ENCODE measurements around the gene GALNT17. TPM values are rescaled to one million over a fixed set of nuclear protein-coding genes. Genes with fewer than 3 reads are reported as not detected.
"Not testable (repeated sequence)": the region's sequence is repeated elsewhere in the genome, so short reads cannot be mapped to it uniquely, and the experiment has no call there.

GALNT17 gene
- total RNA-seq, 1 experiment from 2014 or later = not detected

- in situ Hi-C loops (cut with HindIII; ENCODE audit: low sequenced_read_pairs) = no loop called here
- DNase-seq (ENCODE audit: low spot score) = peak; percentile 73
Measured at GRCh38 chr7:71625545-71625944, 493.6 kb downstream of the GALNT17 start.

- no peak for DNase-seq (ENCODE audit: low spot score)
- in situ Hi-C loops (cut with HindIII; ENCODE audit: low sequenced_read_pairs) = no loop called here
Measured at GRCh38 chr7:71626206-71626605, 494.3 kb downstream of the GALNT17 start.

- in situ Hi-C loops (cut with HindIII; ENCODE audit: low sequenced_read_pairs) = no loop called here
- no peak for DNase-seq (ENCODE audit: low spot score)
Measured at GRCh38 chr7:71627651-71628050, 495.7 kb downstream of the GALNT17 start.

- in situ Hi-C loops (cut with HindIII; ENCODE audit: low sequenced_read_pairs) = no loop called here
- peak; percentile 81 for DNase-seq (ENCODE audit: low spot score)
Measured at GRCh38 chr7:71630516-71630915, 498.6 kb downstream of the GALNT17 start.

- in situ Hi-C loops (cut with HindIII; ENCODE audit: low sequenced_read_pairs) = no loop called here
- DNase-seq (ENCODE audit: low spot score) = no peak
Measured at GRCh38 chr7:71633551-71634008, 501.6 kb downstream of the GALNT17 start.

GRCh38 chr7:71635849-71636248, 503.9 kb downstream of the GALNT17 start:
- in situ Hi-C loops (cut with HindIII; ENCODE audit: low sequenced_read_pairs); DNase-seq (ENCODE audit: low spot score): not testable (repeated sequence)

GRCh38 chr7:71636329-71636728, 504.4 kb downstream of the GALNT17 start:
- DNase-seq (ENCODE audit: low spot score) = peak; percentile 54
- in situ Hi-C loops (cut with HindIII; ENCODE audit: low sequenced_read_pairs) = no loop called here

- peak; percentile 92 for DNase-seq (ENCODE audit: low spot score)
- in situ Hi-C loops (cut with HindIII; ENCODE audit: low sequenced_read_pairs) = no loop called here
Measured at GRCh38 chr7:71637578-71637977, 505.6 kb downstream of the GALNT17 start.

GRCh38 chr7:71638108-71638507, 506.2 kb downstream of the GALNT17 start:
- DNase-seq (ENCODE audit: low spot score) = no peak
- in situ Hi-C loops (cut with HindIII; ENCODE audit: low sequenced_read_pairs) = no loop called here

- in situ Hi-C loops (cut with HindIII; ENCODE audit: low sequenced_read_pairs) = no loop called here
- DNase-seq (ENCODE audit: low spot score) = no peak
Measured at GRCh38 chr7:71639382-71640085, 507.6 kb downstream of the GALNT17 start.

GRCh38 chr7:71643031-71643430, 511.1 kb downstream of the GALNT17 start:
- DNase-seq (ENCODE audit: low spot score); in situ Hi-C loops (cut with HindIII; ENCODE audit: low sequenced_read_pairs): not testable (repeated sequence)

GRCh38 chr7:71645836-71646235, 513.9 kb downstream of the GALNT17 start:
- DNase-seq (ENCODE audit: low spot score) = no peak
- in situ Hi-C loops (cut with HindIII; ENCODE audit: low sequenced_read_pairs) = no loop called here

- DNase-seq (ENCODE audit: low spot score) = no peak
- in situ Hi-C loops (cut with HindIII; ENCODE audit: low sequenced_read_pairs) = no loop called here
Measured at GRCh38 chr7:71649812-71650211, 517.9 kb downstream of the GALNT17 start.

GRCh38 chr7:71650653-71651337, 518.9 kb downstream of the GALNT17 start:
- in situ Hi-C loops (cut with HindIII; ENCODE audit: low sequenced_read_pairs) = no loop called here
- no peak for DNase-seq (ENCODE audit: low spot score)

- in situ Hi-C loops (cut with HindIII; ENCODE audit: low sequenced_read_pairs) = no loop called here
- DNase-seq (ENCODE audit: low spot score) = no peak
Measured at GRCh38 chr7:71652510-71652909, 520.6 kb downstream of the GALNT17 start.

GRCh38 chr7:71657386-71657785, 525.4 kb downstream of the GALNT17 start:
- in situ Hi-C loops (cut with HindIII; ENCODE audit: low sequenced_read_pairs) = no loop called here

GRCh38 chr7:71659622-71660021, 527.7 kb downstream of the GALNT17 start:
- DNase-seq (ENCODE audit: low spot score) = no peak
- in situ Hi-C loops (cut with HindIII; ENCODE audit: low sequenced_read_pairs) = no loop called here

More at GRCh38 chr7:71657386-71657785, 525.4 kb downstream of the GALNT17 start:
- DNase-seq (ENCODE audit: low spot score) = no peak

GRCh38 chr7:71661671-71662224, 529.8 kb downstream of the GALNT17 start:
- no peak for DNase-seq (ENCODE audit: low spot score)
- in situ Hi-C loops (cut with HindIII; ENCODE audit: low sequenced_read_pairs) = no loop called here

GRCh38 chr7:71665716-71666115, 533.8 kb downstream of the GALNT17 start:
- in situ Hi-C loops (cut with HindIII; ENCODE audit: low sequenced_read_pairs) = no loop called here
- DNase-seq (ENCODE audit: low spot score) = peak; percentile 84

- no peak for DNase-seq (ENCODE audit: low spot score)
- in situ Hi-C loops (cut with HindIII; ENCODE audit: low sequenced_read_pairs) = no loop called here
Measured at GRCh38 chr7:71668572-71668971, 536.6 kb downstream of the GALNT17 start.

Data from G401 (cell line).